H9 (cell line): ENCODE data around the gene NUDT14. TPM values are rescaled to one million over a fixed set of nuclear protein-coding genes. Genes with fewer than 3 reads are reported as not detected.

Experiments used
- DNase-seq: peaks from one replicate; pipeline ENCODE4 v3.0.0-alpha.2; 2017
- H2AFZ ChIP-seq: one replicate; pipeline ENCODE4 v1.6.1; 2013; ENCODE audit warnings: mild to moderate bottlenecking, low read length, control low read depth, moderate library complexity
- H2AK5ac ChIP-seq: 2 replicates; pipeline ENCODE4 v1.6.1; 2013; ENCODE audit warnings: low read length, control low read depth, mixed read lengths; ENCODE audit not compliant: insufficient read length
- H2BK120ac ChIP-seq: one replicate; pipeline ENCODE4 v1.6.1; 2013; ENCODE audit warnings: low read depth, mild to moderate bottlenecking, low read length, control low read depth, inconsistent platforms; ENCODE audit not compliant: poor library complexity, severe bottlenecking
- H2BK12ac ChIP-seq: 2 replicates; pipeline ENCODE4 v1.6.1; 2013; ENCODE audit warnings: low read length, control low read depth, mixed read lengths, low read depth; ENCODE audit not compliant: insufficient read length
- H2BK15ac ChIP-seq: 2 replicates; pipeline ENCODE4 v1.6.1; 2013; ENCODE audit warnings: low read depth, low read length, control low read depth
- H2BK20ac ChIP-seq: one replicate; pipeline ENCODE4 v1.6.1; 2013; ENCODE audit warnings: low read depth, mild to moderate bottlenecking, low read length, control low read depth, inconsistent platforms; ENCODE audit not compliant: poor library complexity, severe bottlenecking
- H2BK5ac ChIP-seq: 2 replicates; pipeline ENCODE4 v1.6.1; 2013; ENCODE audit warnings: low read length, control low read depth, mixed read lengths; ENCODE audit not compliant: insufficient read length
- H3K14ac ChIP-seq: 2 replicates; pipeline ENCODE4 v1.6.1; 2013; ENCODE audit warnings: low read length, control low read depth; ENCODE audit not compliant: insufficient read depth
- H3K18ac ChIP-seq: 2 replicates; pipeline ENCODE4 v1.6.1; 2013; ENCODE audit warnings: low read depth, mild to moderate bottlenecking, mixed read lengths, low read length, control low read depth; ENCODE audit not compliant: insufficient read length
- H3K23ac ChIP-seq: 2 replicates; pipeline ENCODE4 v1.6.1; 2013; ENCODE audit warnings: low read length, control low read depth, mixed read lengths, low read depth; ENCODE audit not compliant: insufficient read length
- H3K23me2 ChIP-seq: 2 replicates; pipeline ENCODE4 v1.6.1; 2013; ENCODE audit warnings: low read depth, mild to moderate bottlenecking, mixed read lengths, low read length, control low read depth; ENCODE audit not compliant: insufficient read length, poor library complexity, severe bottlenecking
- H3K27ac ChIP-seq: 2 replicates; pipeline ENCODE4 v1.5.1; 2013; ENCODE audit warnings: low read length, control low read depth, mixed read lengths, low read depth; ENCODE audit not compliant: insufficient read length
- H3K27me3 ChIP-seq: 2 replicates; pipeline ENCODE4 v1.6.1; 2013; ENCODE audit warnings: low read length, control low read depth, inconsistent platforms; ENCODE audit not compliant: insufficient read depth
- H3K4ac ChIP-seq: 2 replicates; pipeline ENCODE4 v1.6.1; 2013; ENCODE audit warnings: low read depth, mild to moderate bottlenecking, control low read depth, inconsistent platforms, low read length, moderate library complexity
- H3K4me1 ChIP-seq: 2 replicates; pipeline ENCODE4 v1.6.1; 2013; ENCODE audit warnings: low read length, control low read depth, inconsistent platforms; ENCODE audit not compliant: insufficient read depth
- H3K4me2 ChIP-seq: 2 replicates; pipeline ENCODE4 v1.6.1; 2013; ENCODE audit warnings: low read length, control low read depth, mixed read lengths; ENCODE audit not compliant: insufficient read length, insufficient read depth
- H3K56ac ChIP-seq: 2 replicates; pipeline ENCODE4 v1.6.1; 2013; ENCODE audit warnings: low read depth, mild to moderate bottlenecking, mixed read lengths, low read length, control low read depth; ENCODE audit not compliant: insufficient read length
- H3K79me1 ChIP-seq: 2 replicates; pipeline ENCODE4 v1.6.1; 2013; ENCODE audit warnings: low read depth, mild to moderate bottlenecking, moderate library complexity, low read length, control low read depth, inconsistent platforms; ENCODE audit not compliant: insufficient read depth, poor library complexity, severe bottlenecking
- H3K79me2 ChIP-seq: 2 replicates; pipeline ENCODE4 v1.6.1; 2013; ENCODE audit warnings: low read length, control low read depth, inconsistent platforms; ENCODE audit not compliant: insufficient read depth
- H3K9ac ChIP-seq: 2 replicates; pipeline ENCODE4 v1.6.1; 2013; ENCODE audit warnings: low read length, control low read depth, mixed read lengths; ENCODE audit not compliant: insufficient read length; ENCODE audit errors: extremely low read depth
- H3K9me3 ChIP-seq: one replicate; pipeline ENCODE4 v1.6.1; 2013; ENCODE audit warnings: low read depth, low read length, inconsistent platforms; ENCODE audit not compliant: control insufficient read depth
- H3T11ph ChIP-seq: one replicate; pipeline ENCODE4 v1.6.1; 2013; ENCODE audit warnings: mild to moderate bottlenecking, low read length, control low read depth, inconsistent platforms
- H4K20me1 ChIP-seq: one replicate; pipeline ENCODE4 v1.6.1; 2013; ENCODE audit not compliant: control insufficient read depth, insufficient read length, insufficient read depth
- H4K5ac ChIP-seq: 2 replicates; pipeline ENCODE4 v1.6.1; 2013; ENCODE audit warnings: low read depth, mild to moderate bottlenecking, mixed read lengths, low read length, control low read depth; ENCODE audit not compliant: insufficient read length
- H4K8ac ChIP-seq: replicated peaks from 2 replicates; pipeline ENCODE4 v1.6.1; 2013; ENCODE audit warnings: low read length, control low read depth, mixed read lengths, low read depth; ENCODE audit not compliant: insufficient read length
- H4K91ac ChIP-seq: 2 replicates; pipeline ENCODE4 v1.6.1; 2013; ENCODE audit warnings: low read depth, mild to moderate bottlenecking, moderate library complexity, mixed read lengths, low read length, control low read depth; ENCODE audit not compliant: insufficient read length
- H3K27ac Mint-ChIP-seq, 3 experiments: 2 replicates in 2 of 3; 3 replicates in 1 of 3; pipeline ENCODE4 v1.8.0; 2020 to 2021; ENCODE audit warnings: mixed read lengths in 3 of 3, mild to moderate bottlenecking in 1 of 3, moderate library complexity in 1 of 3
- H3K27me3 Mint-ChIP-seq: 2 replicates; pipeline ENCODE4 v1.8.0; 2021; ENCODE audit warnings: low read depth, mild to moderate bottlenecking, moderate library complexity, mixed read lengths
- H3K36me3 Mint-ChIP-seq, 3 experiments: 2 replicates in 2 of 3; 3 replicates in 1 of 3; pipeline ENCODE4 v1.8.0; 2020 to 2021; ENCODE audit warnings: low read depth in 3 of 3, mixed read lengths in 3 of 3; ENCODE audit not compliant: insufficient read depth in 1 of 3
- H3K4me1 Mint-ChIP-seq, 2 experiments: 2 replicates each; pipeline ENCODE4 v1.8.0; 2020; ENCODE audit warnings: mixed read lengths in 2 of 2
- H3K4me3 Mint-ChIP-seq, 2 experiments: 2 replicates in 1 of 2; 3 replicates in 1 of 2; pipeline ENCODE4 v1.8.0; 2020 to 2021; ENCODE audit warnings: mild to moderate bottlenecking in 2 of 2, mixed read lengths in 2 of 2, moderate library complexity in 1 of 2
- H3K9me3 Mint-ChIP-seq, 2 experiments: 2 replicates in 1 of 2; 3 replicates in 1 of 2; pipeline ENCODE4 v1.8.0; 2020; ENCODE audit warnings: mild to moderate bottlenecking in 2 of 2, mixed read lengths in 2 of 2, moderate library complexity in 1 of 2
- WGBS: extraction: QIAGEN DNeasy Blood & Tissue Kit; methylation state at CpG from one replicate; pipeline ENCODE4 v1.1.7; 2013; ENCODE audit warnings: missing lambda C conversion rate, low lambda C conversion rate, mixed read lengths; ENCODE audit not compliant: insufficient read length; ENCODE audit errors: extremely low coverage; 5-methylcytosine and 5-hydroxymethylcytosine counted together
- total RNA-seq: library from RNA; stranded (reverse); gene quantifications from 2 replicates; pipeline ENCODE4 v1.2.1, GENCODE V29; 2021
- TF ChIP-seq, protein P1 (sequence below): fragments of 200-600 bp; sonication (generic); conservative IDR thresholded peaks from 3 replicates; pipeline ENCODE4 v1.8.0; 2021; ENCODE audit warnings: antibody characterized with exemption, mild to moderate bottlenecking

The NUDT14 gene
- total RNA-seq, 1 experiment from 2014 or later, result 41.1 TPM

- H3K27ac Mint-ChIP-seq, result no peak overlapping the region
- TF ChIP-seq, protein P1, sequence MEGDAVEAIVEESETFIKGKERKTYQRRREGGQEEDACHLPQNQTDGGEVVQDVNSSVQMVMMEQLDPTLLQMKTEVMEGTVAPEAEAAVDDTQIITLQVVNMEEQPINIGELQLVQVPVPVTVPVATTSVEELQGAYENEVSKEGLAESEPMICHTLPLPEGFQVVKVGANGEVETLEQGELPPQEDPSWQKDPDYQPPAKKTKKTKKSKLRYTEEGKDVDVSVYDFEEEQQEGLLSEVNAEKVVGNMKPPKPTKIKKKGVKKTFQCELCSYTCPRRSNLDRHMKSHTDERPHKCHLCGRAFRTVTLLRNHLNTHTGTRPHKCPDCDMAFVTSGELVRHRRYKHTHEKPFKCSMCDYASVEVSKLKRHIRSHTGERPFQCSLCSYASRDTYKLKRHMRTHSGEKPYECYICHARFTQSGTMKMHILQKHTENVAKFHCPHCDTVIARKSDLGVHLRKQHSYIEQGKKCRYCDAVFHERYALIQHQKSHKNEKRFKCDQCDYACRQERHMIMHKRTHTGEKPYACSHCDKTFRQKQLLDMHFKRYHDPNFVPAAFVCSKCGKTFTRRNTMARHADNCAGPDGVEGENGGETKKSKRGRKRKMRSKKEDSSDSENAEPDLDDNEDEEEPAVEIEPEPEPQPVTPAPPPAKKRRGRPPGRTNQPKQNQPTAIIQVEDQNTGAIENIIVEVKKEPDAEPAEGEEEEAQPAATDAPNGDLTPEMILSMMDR, result no peak
These were observed 4.6 kb downstream of the NUDT14 start for GRCh38 chr14:105176513-105176912.

More at GRCh38 chr14:105176513-105176912, 4.6 kb downstream of the NUDT14 start:
- Histone ChIP-seq H3K79me1 (no peaks in the 10 kb centered on the region), H2BK20ac (no peak overlapping the region), H3K4me2 (no peak overlapping the region), H3K4ac (no peak overlapping the region), H3K14ac (no peak overlapping the region), H4K91ac (no peak overlapping the region), H2BK15ac (no peak overlapping the region), H3K23me2 (no peaks in the 10 kb centered on the region), H3K23ac (no peak overlapping the region), H3K56ac (no peak overlapping the region), H3K27ac (no peak overlapping the region), H4K5ac (no peak overlapping the region), H3K27me3 (no peaks in the 10 kb centered on the region; the same call in 1 of the 2 replicates), H4K20me1 (no peaks in the 10 kb centered on the region), H2AFZ (no peak overlapping the region), H2AK5ac (no peak overlapping the region), H2BK120ac (no peak overlapping the region), H3K4me1 (no peaks in the 10 kb centered on the region), H3K79me2 (no peaks in the 10 kb centered on the region), H2BK5ac (no peak overlapping the region), H3K9ac (no peak overlapping the region), H3T11ph (no peak overlapping the region), H4K8ac (no peak overlapping the region), H2BK12ac (no peak overlapping the region), H3K18ac (no peak overlapping the region), H3K9me3 (no peaks in the 10 kb centered on the region)
- Mint-ChIP-seq H3K36me3 (no peaks in the 10 kb centered on the region), H3K27me3 (peaks cover 4% of the 10 kb centered on the region), H3K4me3 (no peak overlapping the region), H3K9me3 (no peaks in the 10 kb centered on the region), H3K4me1 (peaks cover 6 to 10% of the 10 kb centered on the region in 2 experiments)
- no peak for DNase-seq
- no CpG with 5 or more reads among the region's 15 CpGs for WGBS
